Ureter (tissue), 1 donor: ENCODE results near the gene BMF. TPM values are rescaled to one million over a fixed set of nuclear protein-coding genes. Genes with fewer than 3 reads are reported as not detected.
A peak's percentile ranks its signal among the peaks of the same experiment; 100 is the strongest.
"Not testable (repeated sequence)": the region's sequence is repeated elsewhere in the genome, so short reads cannot be mapped to it uniquely, and the experiment has no call there.

Experiments used
- DNase-seq: peaks from one replicate; pipeline ENCODE4 v3.0.0-alpha.2; 2020; ENCODE audit warnings: low spot score
- total RNA-seq: library from RNA; stranded (reverse); gene quantifications from one replicate; pipeline ENCODE4 v1.2.4, GENCODE V29; 2023
- donor health status: DM: yes; HTN: yes; CAD: no.

The BMF gene, protein sequence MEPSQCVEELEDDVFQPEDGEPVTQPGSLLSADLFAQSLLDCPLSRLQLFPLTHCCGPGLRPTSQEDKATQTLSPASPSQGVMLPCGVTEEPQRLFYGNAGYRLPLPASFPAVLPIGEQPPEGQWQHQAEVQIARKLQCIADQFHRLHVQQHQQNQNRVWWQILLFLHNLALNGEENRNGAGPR
- total RNA-seq, result 8.3 TPM

DNA sequence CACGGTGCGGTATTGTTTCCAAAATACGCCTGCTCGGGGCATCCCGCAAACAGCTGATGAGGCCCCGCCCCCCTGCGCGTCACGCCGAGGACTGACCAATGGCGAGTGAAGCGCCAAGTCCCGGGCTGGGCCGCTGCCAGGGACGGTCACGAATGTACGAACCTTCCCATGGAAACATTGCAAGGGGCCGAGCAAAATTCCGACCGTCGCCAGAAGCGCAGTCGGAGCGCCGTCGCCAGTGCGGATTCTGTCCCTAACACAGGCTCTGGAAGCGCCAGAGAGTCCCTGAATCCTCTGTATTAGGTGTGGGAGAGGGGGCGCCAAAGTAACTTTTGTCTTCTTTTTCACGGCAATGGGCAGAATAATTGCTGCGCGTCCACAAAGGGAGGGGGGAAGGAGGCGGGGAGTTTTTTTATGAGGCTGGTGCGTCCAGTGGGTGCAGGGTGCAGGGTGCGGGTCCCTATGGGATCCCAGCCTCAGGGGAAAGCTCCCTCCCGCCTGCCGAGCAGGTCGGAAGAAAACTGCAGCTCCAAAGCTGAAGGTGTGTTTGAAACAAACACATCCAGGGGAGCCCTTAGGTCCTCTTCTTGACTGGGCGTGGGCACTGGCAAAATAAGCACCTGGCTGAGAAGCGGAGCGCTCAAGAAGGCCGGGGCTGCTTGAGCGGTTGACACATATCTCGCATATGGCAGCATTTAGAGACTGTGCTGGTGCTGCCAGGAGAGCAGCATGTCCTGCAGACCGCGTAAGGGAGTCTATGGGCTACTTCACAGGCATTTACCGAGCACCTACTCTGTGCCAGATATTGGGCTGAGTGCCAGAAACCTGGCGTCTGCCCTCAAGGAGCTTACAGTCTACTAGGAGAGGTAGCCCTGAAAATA is at the start of gene BMF:
Gene BMF (minus strand): TSS at position 25 of the 881 bp plus-strand sequence. CDS start 2,793 bp downstream, outside the sequence.
- DNase-seq, result peak; percentile 100

DNA sequence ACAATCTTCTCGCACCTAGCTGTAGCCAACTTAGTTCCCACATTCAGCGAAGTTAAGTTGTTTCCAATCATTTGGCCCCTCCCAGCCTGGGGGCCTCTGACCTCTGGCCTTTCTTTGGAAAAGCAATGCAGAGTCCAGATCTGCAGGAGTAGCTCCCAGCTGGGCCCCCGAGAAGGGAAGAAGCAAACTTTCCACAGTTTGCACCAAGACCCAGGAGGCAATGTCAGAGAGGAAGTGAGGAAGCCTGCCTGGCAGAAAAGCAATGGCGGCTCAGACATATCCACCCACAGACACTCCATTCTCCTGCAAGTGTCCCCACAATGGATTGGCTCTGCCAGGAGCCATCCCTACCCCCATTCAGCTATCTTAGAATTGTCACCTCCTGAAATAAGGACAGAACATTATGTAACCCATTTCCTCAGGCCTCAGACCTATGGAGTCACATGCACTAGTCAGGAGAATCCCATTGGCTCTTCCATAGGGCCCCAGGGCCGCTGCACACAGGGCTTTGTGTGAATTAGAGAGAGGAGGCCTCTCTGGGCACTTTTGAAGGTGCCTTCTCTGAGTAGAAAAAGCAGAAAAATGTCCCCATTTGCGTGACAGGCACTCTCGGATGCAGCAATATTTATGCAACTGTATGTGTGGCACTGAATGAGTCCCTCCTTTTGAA is 49.2 kb upstream of the BMF start:
- no peak for DNase-seq

DNA sequence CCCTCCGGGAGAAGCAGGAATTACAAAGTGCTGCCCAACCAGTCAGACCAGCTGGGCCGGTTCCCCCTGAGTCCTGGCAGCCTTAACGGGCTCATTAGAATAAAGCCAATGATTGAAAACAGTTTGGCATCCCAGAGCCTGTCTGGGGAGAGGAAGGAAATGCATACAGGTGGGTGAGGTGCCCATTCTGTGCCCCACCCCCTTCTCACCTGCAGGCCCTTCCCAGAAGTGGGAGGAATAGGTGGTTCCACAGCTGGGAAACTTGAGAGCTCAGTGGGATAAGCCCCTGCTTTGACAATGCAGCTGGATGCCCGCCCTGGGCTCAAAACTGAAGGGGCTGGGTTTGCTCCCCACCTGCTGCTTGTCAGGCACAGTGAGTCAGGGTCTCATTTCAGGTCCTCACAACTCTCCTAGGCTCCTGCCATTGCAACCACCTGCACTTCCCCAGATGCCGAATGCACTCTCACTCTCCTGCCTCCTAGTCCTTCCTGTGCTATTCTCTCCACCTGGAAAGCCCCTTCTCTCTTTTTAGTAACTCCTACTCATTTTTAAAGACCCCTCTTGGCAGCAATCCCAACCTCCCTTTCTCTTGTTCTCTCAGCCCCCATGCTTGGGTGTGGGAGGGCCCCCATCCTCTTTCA is 46.7 kb upstream of the BMF start:
- peak; percentile 74 for DNase-seq

DNA sequence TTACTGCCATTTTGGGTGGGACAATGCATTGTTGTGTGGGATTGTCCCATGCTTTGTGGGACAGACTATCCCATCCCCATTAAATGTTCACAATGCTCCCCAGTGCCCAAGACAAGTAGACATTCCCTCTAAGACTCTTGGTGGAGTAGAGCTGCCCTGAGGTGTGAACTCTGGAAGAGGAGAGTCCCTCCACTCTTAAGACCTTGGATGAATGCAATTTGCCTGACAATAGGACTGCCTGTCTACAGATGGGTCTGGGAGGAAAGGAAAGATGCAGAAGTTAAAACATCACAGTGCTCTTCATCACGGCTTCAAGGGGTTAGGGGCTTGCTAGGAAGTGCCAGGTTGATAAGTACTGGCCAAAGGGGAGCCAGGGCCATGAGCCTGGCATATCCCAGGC is 46.1 kb upstream of the BMF start:
- DNase-seq, result not testable (repeated sequence)

DNA sequence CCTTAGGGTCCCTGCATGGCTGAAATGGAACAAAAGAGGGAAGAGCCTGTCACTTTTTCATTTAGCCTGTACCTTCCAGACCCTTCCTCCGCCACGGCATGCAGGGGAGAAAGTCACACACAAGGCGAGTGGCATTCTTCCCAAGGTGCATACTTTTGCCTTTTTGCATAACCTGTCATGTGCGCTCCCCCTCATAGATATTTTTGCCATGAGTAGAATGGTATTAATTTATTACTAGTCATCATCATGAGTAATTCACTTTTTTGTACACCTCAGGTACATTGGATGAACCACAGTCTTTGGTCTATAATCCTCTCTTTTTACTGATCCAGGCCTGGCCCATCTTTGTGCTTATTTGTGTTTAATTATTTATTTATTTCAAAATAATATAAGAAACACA is 43.3 kb upstream of the BMF start:
- no peak for DNase-seq

DNA sequence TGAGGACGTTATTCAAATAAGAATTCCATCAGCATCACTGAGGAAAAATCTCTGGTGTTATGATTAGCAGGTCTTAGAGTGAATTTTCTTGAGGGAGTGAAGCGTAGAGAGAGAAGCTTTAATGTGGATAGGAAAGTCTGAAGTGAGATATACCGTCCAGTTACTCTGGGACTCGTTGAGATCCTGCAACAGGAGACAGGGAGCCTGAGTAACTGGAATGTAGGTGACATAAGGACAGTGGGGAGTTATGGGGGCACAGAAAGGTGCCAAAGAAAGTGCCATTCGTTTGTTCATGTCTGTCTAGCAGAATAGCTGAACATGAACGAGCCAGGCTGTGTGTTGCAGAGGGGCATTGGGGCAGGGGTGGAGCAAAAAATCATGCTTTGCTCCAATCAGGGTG is 42.8 kb upstream of the BMF start:
- no peak for DNase-seq

DNA sequence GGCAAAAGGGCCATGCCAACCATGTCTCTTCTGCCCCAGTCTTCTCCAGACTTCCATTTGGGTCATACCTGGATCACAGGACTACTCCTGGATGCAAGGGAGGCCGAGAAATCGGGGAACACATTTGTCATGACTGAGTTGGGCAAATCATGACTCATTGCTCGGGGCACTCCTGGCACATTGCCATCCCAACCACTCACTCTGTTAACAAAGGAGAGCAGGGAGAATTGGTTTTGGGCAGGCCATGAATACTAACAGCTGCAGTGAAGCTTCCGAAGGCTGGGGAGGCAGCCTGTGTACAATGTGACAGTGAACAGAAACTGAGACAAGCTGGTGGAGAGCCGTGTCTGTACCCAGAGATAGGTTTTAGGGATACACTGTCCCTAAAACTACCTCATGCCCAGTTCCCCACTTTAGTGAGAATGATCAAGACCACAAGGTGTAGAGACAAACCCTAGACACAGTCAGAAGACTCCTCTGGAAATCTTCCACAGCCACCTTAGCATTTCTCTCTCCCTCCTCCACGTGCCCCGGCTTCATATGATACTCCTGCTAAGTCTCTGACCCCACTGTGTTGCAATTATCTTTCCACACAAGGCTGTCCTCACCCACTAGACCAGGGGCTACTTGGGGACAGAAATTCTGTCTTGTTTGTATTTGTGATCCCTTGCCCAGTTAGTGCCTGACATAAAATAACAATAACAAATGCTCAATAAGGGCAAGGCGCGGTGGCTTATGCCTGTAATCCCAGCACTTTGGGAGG is 41.7 kb upstream of the BMF start:
- DNase-seq, result peak; percentile 72

DNA sequence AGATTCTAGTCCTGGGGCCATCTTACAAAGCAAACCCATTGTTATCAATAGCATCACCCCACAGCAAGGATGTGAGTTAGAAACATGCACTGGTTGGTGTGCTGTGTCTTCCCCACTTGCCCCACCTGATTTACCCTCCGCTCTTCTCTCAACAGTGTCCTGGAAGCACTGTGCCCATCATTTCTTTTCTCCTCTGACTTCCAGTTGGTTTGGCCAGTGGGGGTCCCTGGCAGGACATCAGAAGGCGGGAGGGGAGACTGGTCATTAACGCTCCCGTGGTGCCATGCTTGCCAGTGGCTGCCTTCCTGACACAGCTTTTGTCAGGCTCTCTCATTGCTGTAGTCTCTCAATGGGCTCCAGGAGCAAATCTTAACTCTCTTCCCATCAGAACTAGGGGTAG is 40.7 kb upstream of the BMF start:
- DNase-seq, result peak; percentile 23

DNA sequence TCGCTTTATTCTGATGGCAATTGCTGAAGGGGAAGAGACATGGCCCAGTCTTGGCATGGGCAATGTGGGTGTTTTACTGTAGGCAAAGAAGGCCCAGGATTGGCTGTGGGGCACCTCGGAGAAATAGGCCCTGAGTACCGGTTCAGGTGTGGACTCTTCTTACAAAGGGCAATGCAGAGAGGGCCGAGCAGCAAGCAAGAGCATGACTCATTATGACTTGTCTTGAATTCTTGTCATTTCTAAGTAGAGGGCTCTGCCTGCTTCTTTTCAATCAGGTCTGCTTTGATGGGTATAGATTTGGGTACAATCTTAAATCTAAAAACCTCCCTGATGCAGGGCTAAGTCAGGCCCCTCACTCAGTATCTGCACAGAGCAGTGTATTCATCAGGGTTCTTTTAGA is 37.4 kb upstream of the BMF start:
- no peak for DNase-seq

DNA sequence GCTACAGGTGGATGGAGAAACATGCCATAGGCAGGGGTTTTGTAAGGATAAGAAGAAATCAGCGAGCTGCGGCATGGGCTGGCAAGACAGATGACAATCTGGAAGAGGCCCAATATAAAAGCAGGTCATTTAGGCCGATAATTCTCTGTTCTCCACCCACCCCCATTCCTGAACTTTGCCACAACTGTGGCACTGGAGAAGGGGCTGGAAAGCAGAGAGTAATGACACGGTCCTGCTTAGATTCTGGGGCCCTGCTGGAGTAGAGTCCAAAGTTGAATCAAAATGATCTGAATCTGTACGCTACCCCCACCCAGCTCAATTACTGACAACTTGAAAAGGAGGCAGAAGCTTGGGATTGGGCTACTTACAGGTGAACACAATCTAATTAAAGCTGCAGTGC is 33.7 kb upstream of the BMF start:
- no peak for DNase-seq

DNA sequence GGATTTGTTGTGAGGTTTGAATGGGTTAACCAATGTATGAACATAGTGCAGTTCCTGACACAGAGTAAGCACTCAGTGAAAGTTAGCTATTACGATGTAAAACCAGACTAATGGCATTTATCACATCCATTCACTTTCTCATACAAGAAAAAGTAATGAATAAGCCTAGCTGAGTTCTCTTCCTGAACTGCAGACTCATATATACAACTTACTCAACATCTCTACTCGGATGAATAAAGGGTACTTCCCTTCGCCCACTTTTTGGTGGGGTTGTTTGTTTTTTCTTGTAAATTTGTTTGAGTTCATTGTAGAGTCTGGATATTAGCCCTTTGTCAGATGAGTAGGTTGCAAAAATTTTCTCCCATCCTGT is 29.5 kb upstream of the BMF start:
- DNase-seq, result not testable (repeated sequence)

DNA sequence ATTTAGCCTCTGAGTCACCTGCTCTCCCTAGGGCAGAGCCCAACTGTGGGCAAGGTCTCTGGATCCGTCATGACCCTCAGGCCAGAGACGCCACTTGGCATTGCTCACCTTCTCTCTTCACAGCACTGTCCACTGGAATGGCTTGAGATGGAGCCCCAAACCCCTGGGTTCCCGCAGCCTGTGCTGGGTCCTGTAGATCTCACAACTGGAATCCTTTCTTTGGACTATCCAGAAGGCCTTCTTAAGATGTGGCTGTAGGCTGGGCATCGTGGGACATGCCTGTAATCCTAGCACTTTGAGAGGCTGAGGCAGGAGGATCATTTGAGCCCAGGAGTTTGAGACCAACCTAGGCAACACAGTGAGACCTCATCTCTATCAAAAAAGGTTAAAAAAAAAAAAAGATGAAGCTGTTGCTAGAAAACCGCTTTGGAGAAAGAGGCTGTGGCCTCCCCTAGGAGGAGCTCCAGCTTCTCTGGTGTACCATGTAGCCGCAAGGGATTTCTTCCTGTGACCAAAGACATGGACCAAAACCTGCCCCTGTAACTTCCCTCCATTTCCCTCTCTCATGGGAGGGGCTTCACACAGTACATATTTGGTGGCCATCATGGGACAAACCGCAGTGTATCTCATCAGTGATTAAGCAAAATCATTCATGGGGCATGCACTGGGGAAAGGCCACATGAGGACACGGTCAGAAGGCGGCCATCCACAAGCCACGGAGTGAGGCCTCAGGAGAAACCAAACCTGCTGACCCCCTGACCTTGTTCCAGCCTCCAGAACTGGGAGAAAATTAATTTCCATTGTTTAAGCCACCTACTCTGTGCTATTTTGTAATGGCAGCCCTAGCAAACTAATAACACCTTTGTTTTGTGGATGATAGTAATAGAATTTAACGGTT is 28.9 kb upstream of the BMF start:
- DNase-seq, result no peak

DNA sequence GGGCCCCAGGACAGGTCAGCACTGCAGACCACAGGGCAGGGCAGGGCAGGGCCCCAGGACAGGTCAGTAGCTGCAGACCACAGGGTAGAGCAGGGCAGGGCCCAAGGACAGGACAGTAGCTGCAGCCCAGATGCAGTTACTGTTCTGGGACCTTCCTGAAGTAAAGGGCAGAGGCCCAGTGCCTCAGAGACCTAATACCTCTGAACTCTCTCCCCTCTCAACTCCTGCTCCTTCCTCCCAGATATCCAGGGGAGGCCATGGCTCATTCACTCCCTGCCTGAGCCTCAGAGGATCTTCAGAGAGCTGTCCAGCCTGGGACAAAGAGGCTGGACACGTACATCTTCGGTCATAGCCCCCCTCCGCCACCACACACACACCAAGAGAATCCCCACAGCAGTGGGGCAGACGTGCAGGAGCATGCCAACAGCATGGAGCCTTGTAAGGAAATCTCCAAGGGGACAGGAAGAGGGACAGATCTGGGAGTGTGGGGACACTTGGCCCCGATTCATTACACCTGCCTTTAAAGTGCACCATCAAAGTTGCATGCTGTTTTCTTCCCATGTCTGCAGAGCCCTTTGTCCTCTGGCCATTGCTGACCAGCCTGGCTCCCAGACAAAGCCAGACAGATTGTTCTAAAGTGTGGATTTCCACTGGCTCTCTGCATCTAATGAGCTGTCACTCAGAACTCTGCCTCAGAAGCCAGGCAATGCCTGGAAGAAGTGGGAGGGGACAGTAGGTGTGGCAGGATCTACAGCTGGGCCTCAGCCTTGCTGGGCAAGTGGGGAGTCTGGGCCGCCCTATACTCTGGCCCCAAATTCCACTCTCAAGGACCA is 28.0 kb upstream of the BMF start:
- no peak for DNase-seq

DNA sequence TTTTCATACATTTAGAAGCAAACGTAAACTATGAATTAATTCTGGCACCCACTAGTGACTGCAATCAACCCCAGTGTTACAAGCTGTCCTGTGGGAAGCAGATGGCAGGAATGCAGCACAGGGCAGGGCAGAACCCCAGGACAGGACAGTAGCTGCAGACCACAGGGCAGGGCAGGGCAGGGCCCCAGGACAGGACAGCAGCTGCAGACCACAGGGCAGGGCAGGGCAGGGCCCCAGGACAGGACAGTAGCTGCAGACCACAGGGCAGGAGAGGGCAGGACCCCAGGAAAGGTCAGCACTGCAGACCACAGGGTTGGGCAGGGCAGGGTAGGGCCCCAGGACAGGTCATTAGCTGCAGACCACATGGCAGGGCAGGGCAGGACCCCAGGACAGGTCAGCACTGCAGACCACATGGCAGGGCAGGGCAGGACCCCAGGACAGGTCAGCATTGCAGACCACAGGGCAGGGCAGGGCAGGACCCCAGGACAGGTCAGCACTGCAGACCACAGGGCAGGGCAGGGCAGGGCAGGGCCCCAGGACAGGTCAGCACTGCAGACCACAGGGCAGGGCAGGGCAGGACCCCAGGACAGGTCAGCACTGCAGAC is 27.3 kb upstream of the BMF start:
- not testable (repeated sequence) for DNase-seq

DNA sequence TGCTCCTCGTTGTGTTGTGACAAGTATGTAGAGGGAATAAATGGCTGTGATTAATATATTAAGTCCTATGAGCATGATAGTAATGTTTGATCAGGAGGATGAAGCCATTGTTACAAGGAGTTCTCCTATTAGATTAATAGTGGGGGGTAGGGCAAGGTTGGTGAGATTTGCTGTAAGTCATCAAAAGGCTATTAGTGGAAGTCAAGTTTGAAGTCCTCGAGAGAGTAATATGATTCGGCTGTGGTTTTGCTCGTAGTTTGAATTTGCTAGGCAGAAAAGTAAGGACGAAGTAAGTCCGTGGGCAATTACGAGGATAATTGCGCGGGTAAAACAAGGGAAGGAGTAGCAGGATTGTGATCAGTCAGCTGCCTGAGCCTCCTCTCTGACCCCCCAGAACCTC is 26.2 kb upstream of the BMF start:
- no peak for DNase-seq

DNA sequence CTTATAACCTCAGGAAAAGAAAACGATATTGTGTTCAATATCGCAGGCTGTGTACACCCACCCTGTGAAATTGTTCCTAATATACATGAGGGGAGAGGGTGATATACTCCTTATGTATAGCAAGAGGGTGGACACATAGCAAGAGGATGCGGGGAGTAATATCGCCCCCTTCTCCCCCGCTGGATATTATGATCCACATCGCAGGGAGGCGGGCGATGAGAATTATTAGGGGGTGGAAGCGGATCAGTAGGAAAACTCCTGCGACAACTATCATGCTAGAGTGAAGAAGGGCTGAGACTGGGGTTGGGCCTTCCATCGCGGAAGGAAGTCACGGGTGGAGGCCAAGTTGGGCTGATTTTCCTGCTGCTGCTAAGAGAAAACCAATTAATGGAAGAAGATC is 24.9 kb upstream of the BMF start:
- no peak for DNase-seq

DNA sequence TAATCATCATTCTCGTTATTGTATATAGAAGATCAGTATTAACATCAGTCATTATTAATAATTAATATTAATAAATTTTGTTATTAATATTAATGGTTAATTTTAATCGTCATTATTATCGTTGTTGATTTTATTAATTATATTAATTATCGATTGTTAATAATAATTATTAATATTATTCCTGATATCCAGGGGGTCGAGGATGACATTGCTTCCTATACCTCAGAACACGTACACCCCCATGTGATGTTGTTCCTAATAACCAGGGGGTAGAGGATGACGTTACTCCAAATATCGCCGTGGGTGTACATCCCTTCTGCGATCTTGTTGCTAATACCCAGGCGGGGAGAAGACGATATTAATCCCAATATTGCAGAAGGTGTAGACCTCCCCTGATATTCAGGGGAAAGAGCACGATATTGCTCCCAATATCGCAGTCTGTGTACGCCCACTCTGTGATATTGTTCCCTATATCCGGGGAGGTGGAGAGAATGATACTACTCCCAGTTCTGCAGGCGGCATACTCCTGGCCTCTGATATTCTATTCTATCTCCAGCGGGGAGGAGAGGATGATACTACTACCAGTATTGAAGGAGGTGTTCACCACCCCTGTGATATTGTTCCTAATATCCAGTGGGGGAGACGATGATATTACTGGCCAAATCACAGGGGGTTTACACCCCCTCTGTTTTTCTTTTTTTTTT is 22.3 kb upstream of the BMF start:
- DNase-seq, result no peak

DNA sequence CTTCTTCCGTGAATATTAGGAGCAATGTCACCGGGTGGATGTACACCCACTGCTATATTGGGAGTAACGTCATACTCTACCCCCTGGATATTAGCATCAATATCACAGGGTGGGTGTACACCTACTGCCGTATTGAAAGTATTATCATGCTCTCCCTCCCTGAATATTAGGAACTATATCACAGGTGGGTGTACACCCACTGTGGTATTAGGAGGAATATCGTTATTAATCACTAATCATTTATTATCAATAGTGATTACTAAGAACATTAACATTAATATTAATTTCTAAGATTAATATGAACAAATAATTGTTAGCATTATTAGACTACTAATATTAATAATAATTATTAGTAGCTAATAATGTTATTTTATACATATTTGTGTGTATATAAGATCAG is 21.4 kb upstream of the BMF start:
- DNase-seq, result no peak
